H1 (cell line): Measurements from ENCODE around the gene DNAJC7. TPM values are rescaled to one million over a fixed set of nuclear protein-coding genes. Genes with fewer than 3 reads are reported as not detected.

Experiments
- CTCF ChIA-PET: fragments of 300-600 bp; sonication (Branson Sonifier 250); formaldehyde crosslinking; loops from one replicate; lab custom pipeline; 2021; ENCODE audit not compliant: partially characterized antibody; lab: Charles Lee
- POLR2A ChIA-PET: fragments of 300-600 bp; sonication (Branson Sonifier 250); formaldehyde crosslinking; loops from one replicate; lab custom pipeline; 2021; ENCODE audit warnings: inconsistent platforms; ENCODE audit not compliant: partially characterized antibody; lab: Charles Lee
- DNase-seq, 2 experiments: peaks; one replicate each; pipeline versions ENCODE4 v3.0.0 to v3.0.0-alpha.2; 2010 to 2022; ENCODE audit warnings: low spot score in 2 of 2, low read depth in 1 of 2, mixed read lengths in 1 of 2
- FAIRE-seq: peaks from 2 replicates; lab custom pipeline; 2011; peaks lifted over from hg19 to GRCh38; lab: Jason Lieb, UNC
- H2AFZ ChIP-seq: 2 replicates; pipeline ENCODE4 v1.8.1; 2012; ENCODE audit warnings: low read length, inconsistent platforms
- H2AK5ac ChIP-seq: 2 replicates; pipeline ENCODE4 v1.6.1; 2013; ENCODE audit warnings: low read depth, low read length
- H2BK120ac ChIP-seq: replicated peaks from 2 replicates; pipeline ENCODE3; 2013; ENCODE audit warnings: low read depth, low read length, inconsistent platforms
- H2BK12ac ChIP-seq: 2 replicates; pipeline ENCODE4 v1.6.1; 2013; ENCODE audit warnings: low read depth, low read length
- H2BK15ac ChIP-seq: 2 replicates; pipeline ENCODE4 v1.6.1; 2013; ENCODE audit warnings: low read length
- H2BK20ac ChIP-seq: 2 replicates; pipeline ENCODE4 v1.6.1; 2013; ENCODE audit warnings: low read length
- H2BK5ac ChIP-seq: 2 replicates; pipeline ENCODE4 v1.6.1; 2013; ENCODE audit warnings: low read depth, low read length
- H3K14ac ChIP-seq: 2 replicates; pipeline ENCODE4 v1.6.1; 2013; ENCODE audit warnings: inconsistent platforms; ENCODE audit not compliant: insufficient read length
- H3K18ac ChIP-seq: 2 replicates; pipeline ENCODE4 v1.6.1; 2013; ENCODE audit warnings: low read length; ENCODE audit errors: extremely low read depth
- H3K23ac ChIP-seq: 2 replicates; pipeline ENCODE4 v1.6.1; 2013; ENCODE audit warnings: inconsistent platforms; ENCODE audit not compliant: insufficient read length
- H3K23me2 ChIP-seq: 2 replicates; pipeline ENCODE4 v1.6.1; 2013; ENCODE audit warnings: low read depth, low read length
- H3K27ac ChIP-seq: 2 replicates; pipeline ENCODE4 v1.6.1; 2011; ENCODE audit warnings: low read depth, low read length, inconsistent platforms
- H3K27me3 ChIP-seq, 4 experiments: replicated peaks in 1 of 4; 1 replicate in 1 of 4; 2 replicates in 3 of 4; pipeline versions ENCODE4 v1.6.1 to v1.8.1; 2011 to 2013; ENCODE audit warnings: low read length in 3 of 4, mild to moderate bottlenecking in 3 of 4, inconsistent platforms in 2 of 4, mixed read lengths in 2 of 4, moderate library complexity in 1 of 4; ENCODE audit not compliant: control insufficient read depth in 3 of 4, insufficient read depth in 3 of 4; ENCODE audit errors: extremely low read depth in 1 of 4
- H3K36me3 ChIP-seq, 4 experiments: 2 replicates each; pipeline versions ENCODE4 v1.6.1 to v1.8.1; 2011 to 2013; ENCODE audit warnings: mild to moderate bottlenecking in 4 of 4, low read length in 3 of 4, moderate library complexity in 2 of 4, control low read depth in 1 of 4, inconsistent platforms in 1 of 4; ENCODE audit not compliant: insufficient read depth in 4 of 4, control insufficient read depth in 2 of 4
- H3K4ac ChIP-seq: replicated peaks from 2 replicates; pipeline ENCODE3; 2013; ENCODE audit warnings: low read length, low read depth, mixed read lengths, inconsistent platforms; ENCODE audit not compliant: insufficient read length
- H3K4me1 ChIP-seq, 4 experiments: replicated peaks in 1 of 4; 1 replicate in 1 of 4; 2 replicates in 3 of 4; pipeline versions ENCODE4 v1.6.1 to v1.8.1; 2011 to 2013; ENCODE audit warnings: low read length in 3 of 4, inconsistent platforms in 2 of 4, mixed read lengths in 1 of 4; ENCODE audit not compliant: insufficient read depth in 4 of 4, control insufficient read depth in 3 of 4
- H3K4me2 ChIP-seq, 2 experiments: 2 replicates each; pipeline versions ENCODE4 v1.6.1 to v1.8.1; 2011 to 2013; ENCODE audit warnings: low read depth in 2 of 2, low read length in 2 of 2, control low read depth in 1 of 2, inconsistent platforms in 1 of 2, mild to moderate bottlenecking in 1 of 2; ENCODE audit not compliant: insufficient read depth in 1 of 2
- H3K4me3 ChIP-seq, 4 experiments: fragments of 200-600, 300-600 bp in 1 of 4; sonication (generic), shearing (Covaris generic), sonication (Bioruptor Twin) in 1 of 4; 2 replicates each; pipeline versions ENCODE4 v1.5.1 to v1.8.1; 2011 to 2016; ENCODE audit warnings: low read length in 4 of 4, low read depth in 3 of 4, control low read depth in 2 of 4, inconsistent platforms in 2 of 4, mild to moderate bottlenecking in 2 of 4, mixed read lengths in 1 of 4, moderate library complexity in 1 of 4; ENCODE audit not compliant: insufficient read depth in 2 of 4; ENCODE audit errors: extremely low read depth in 1 of 4
- H3K56ac ChIP-seq: replicated peaks from 2 replicates; pipeline ENCODE3; 2013; ENCODE audit warnings: low read depth, mild to moderate bottlenecking, mixed read lengths, low read length, inconsistent platforms; ENCODE audit not compliant: insufficient read length
- H3K79me1 ChIP-seq: 2 replicates; pipeline ENCODE4 v1.6.1; 2013; ENCODE audit warnings: low read depth, low read length, control low read depth
- H3K79me2 ChIP-seq, 2 experiments: 2 replicates each; pipeline versions ENCODE4 v1.6.1 to v1.8.1; 2012 to 2013; ENCODE audit warnings: low read length in 2 of 2, mild to moderate bottlenecking in 2 of 2, inconsistent platforms in 1 of 2; ENCODE audit not compliant: insufficient read depth in 2 of 2, control insufficient read depth in 1 of 2
- H3K9ac ChIP-seq, 4 experiments: replicated peaks in 1 of 4; 1 replicate in 1 of 4; 2 replicates in 3 of 4; pipeline versions ENCODE4 v1.6.1 to v1.8.1; 2011 to 2013; ENCODE audit warnings: low read depth in 3 of 4, low read length in 3 of 4, control low read depth in 2 of 4, mild to moderate bottlenecking in 2 of 4, moderate library complexity in 2 of 4, inconsistent platforms in 1 of 4; ENCODE audit errors: extremely low read depth in 1 of 4
- H3K9me3 ChIP-seq, 2 experiments: 2 replicates each; pipeline versions ENCODE4 v1.6.1 to v1.8.1; 2012 to 2013; ENCODE audit warnings: mild to moderate bottlenecking in 2 of 2, moderate library complexity in 2 of 2, control low read depth in 1 of 2, inconsistent platforms in 1 of 2, low read depth in 1 of 2, low read length in 1 of 2, mixed read lengths in 1 of 2; ENCODE audit not compliant: insufficient read depth in 2 of 2
- H4K20me1 ChIP-seq, 2 experiments: replicated peaks in 1 of 2; 2 replicates each; pipeline versions ENCODE3 to v1.8.1; 2011 to 2013; ENCODE audit warnings: inconsistent platforms in 2 of 2, low read length in 2 of 2, mild to moderate bottlenecking in 1 of 2; ENCODE audit not compliant: insufficient read depth in 2 of 2, control insufficient read depth in 1 of 2
- H4K5ac ChIP-seq: 2 replicates; pipeline ENCODE4 v1.6.1; 2013; ENCODE audit warnings: low read length, low read depth, mixed read lengths, inconsistent platforms; ENCODE audit not compliant: insufficient read length
- H4K8ac ChIP-seq: 2 replicates; pipeline ENCODE4 v1.8.0; 2013; ENCODE audit warnings: mild to moderate bottlenecking, moderate library complexity, low read length, inconsistent platforms; ENCODE audit not compliant: insufficient read depth; ENCODE audit errors: extremely low read depth
- H4K91ac ChIP-seq: replicated peaks from 2 replicates; pipeline ENCODE3; 2013; ENCODE audit warnings: low read length, mixed read lengths, inconsistent platforms; ENCODE audit not compliant: insufficient read length
- CHD1 ChIP-seq: IDR thresholded peaks from 2 replicates; pipeline ENCODE4 v1.6.1; 2012; ENCODE audit warnings: low read depth, low read length, improper control_type of control experiment
- EGR1 ChIP-seq: IDR thresholded peaks from 2 replicates; pipeline ENCODE4 v1.6.1; 2011; ENCODE audit warnings: low read depth, low read length, borderline replicate concordance
- EZH2 ChIP-seq: fragments of 200-600 bp; sonication (generic); IDR thresholded peaks from 2 replicates; pipeline ENCODE4 v1.7.1; 2012; ENCODE audit warnings: low read depth, mild to moderate bottlenecking, moderate library complexity, low read length, inconsistent platforms; ENCODE audit not compliant: severe bottlenecking
- GABPA ChIP-seq: IDR thresholded peaks from 2 replicates; pipeline ENCODE4 v1.6.1; 2011; ENCODE audit warnings: mild to moderate bottlenecking, low read length, moderate library complexity, borderline replicate concordance; ENCODE audit not compliant: insufficient read depth
- GTF2F1 ChIP-seq: IDR thresholded peaks from 2 replicates; pipeline ENCODE4 v1.6.1; 2012; ENCODE audit warnings: low read depth, low read length, improper control_type of control experiment, borderline replicate concordance
- MAX ChIP-seq: IDR thresholded peaks from 2 replicates; pipeline ENCODE4 v1.6.1; 2012; ENCODE audit warnings: inconsistent platforms
- PHF8 ChIP-seq: fragments of 200-600 bp; sonication (generic); conservative IDR thresholded peaks from 2 replicates; pipeline ENCODE4 v1.7.1; 2012; ENCODE audit warnings: low read depth, mild to moderate bottlenecking, inconsistent platforms, low read length, moderate library complexity
- RAD21 ChIP-seq, 2 experiments: IDR thresholded peaks in 1 of 2; conservative IDR thresholded peaks in 1 of 2; 2 replicates each; pipeline ENCODE4 v1.6.1; 2011; ENCODE audit warnings: low read depth in 2 of 2, low read length in 2 of 2, improper control_type of control experiment in 1 of 2, inconsistent platforms in 1 of 2, mild to moderate bottlenecking in 1 of 2, moderate library complexity in 1 of 2
- RFX5 ChIP-seq: IDR thresholded peaks from 2 replicates; pipeline ENCODE4 v1.6.1; 2011; ENCODE audit warnings: low read depth, low read length, improper control_type of control experiment, borderline replicate concordance
- SIRT6 ChIP-seq: IDR thresholded peaks from one replicate; pipeline ENCODE4 v1.7.1; 2012; ENCODE audit warnings: low read length, inconsistent platforms
- TAF1 ChIP-seq: IDR thresholded peaks from 2 replicates; pipeline ENCODE4 v1.6.1; 2011; ENCODE audit warnings: mild to moderate bottlenecking, low read depth, low read length
- TEAD4 ChIP-seq: IDR thresholded peaks from 2 replicates; pipeline ENCODE4 v1.6.1; 2012; ENCODE audit warnings: low read depth, low read length, inconsistent platforms, mixed read lengths
- WGBS, 2 experiments: shearing (Covaris generic) in 1 of 2; methylation state at CpG; one replicate each; pipeline versions ENCODE4 v1.1.6 to v1.1.7; 2013 to 2015; ENCODE audit warnings: low lambda C conversion rate in 2 of 2, mixed read lengths in 2 of 2, inconsistent platforms in 1 of 2, low coverage in 1 of 2, missing lambda C conversion rate in 1 of 2; ENCODE audit not compliant: insufficient replicate concordance in 2 of 2, insufficient coverage in 1 of 2, insufficient read length in 1 of 2; ENCODE audit errors: extremely low coverage in 1 of 2, missing lambda C conversion rate in 1 of 2; 5-methylcytosine and 5-hydroxymethylcytosine counted together
- polyA plus RNA-seq, 7 experiments: library from polyadenylated mRNA; depleted of rRNA in 3 of 7; stranded (reverse) in 5 of 7; unstranded in 2 of 7; fragments of >200 nt in 5 of 7; fragments of 200-250 nt in 2 of 7; gene quantifications; 1 replicate in 5 of 7; 2 replicates in 1 of 7; 4 replicates in 1 of 7; pipeline versions ENCODE4 v1.2.1 to v1.2.3, GENCODE V29; 2011 to 2013; ENCODE audit warnings: missing spikeins in 2 of 7, mixed read lengths in 2 of 7
- total RNA-seq: library from RNA; stranded (reverse); fragmentation: NEBNext Ultra II Directional; extraction: Animal tissue kit (Norgen Biotek cat#: 25700); gene quantifications from 2 replicates; pipeline ENCODE4 v1.2.1, GENCODE V29; 2021

The DNAJC7 gene
- total and polyA plus RNA-seq, 2 of the 8 experiments (the other 6 are each of a cell fraction or from before 2014, with no cell fraction given): 31.0 to 148 TPM

GRCh38 chr17:42018988-42019387 lies 1.7 kb upstream of the DNAJC7 start:
- Histone ChIP-seq H2AFZ (no peak overlapping the region), H3K4me2 (peak overlapping the region in 1 of 2 experiments; percentile 90; a peak in 1 of 4 replicates), H3K14ac (no peak overlapping the region), H3K18ac (no peak overlapping the region), H4K5ac (no peak overlapping the region), H2BK5ac (no peak overlapping the region), H3K27me3 (no peaks in the 10 kb centered on the region), H2AK5ac (no peak overlapping the region), H3K79me2 (peaks cover 24 to 45% of the 10 kb centered on the region in 2 experiments), H2BK15ac (no peak overlapping the region), H2BK120ac (no peak overlapping the region), H3K4me3 (no peak overlapping the region), H3K27ac (no peak overlapping the region), H3K9me3 (no peaks in the 10 kb centered on the region), H4K91ac (no peak overlapping the region), H3K4ac (no peak overlapping the region), H4K8ac (no peak overlapping the region), H4K20me1 (no peaks in the 10 kb centered on the region), H3K23ac (no peak overlapping the region), H3K9ac (no peak overlapping the region), H3K36me3 (peaks cover 10 to 27% (median 14%) of the 10 kb centered on the region in 4 experiments; a peak in 6 of 8 replicates), H3K4me1 (peaks cover 0 to 5% (median 1%) of the 10 kb centered on the region in 4 experiments; a peak in 3 of 7 replicates), H2BK20ac (no peak overlapping the region), H3K56ac (no peak overlapping the region), H2BK12ac (no peak overlapping the region), H3K79me1 (no peaks in the 10 kb centered on the region), H3K23me2 (peaks cover 19% of the 10 kb centered on the region)
- FAIRE-seq (no peak), DNase-seq (no peak)
- CTCF ChIA-PET: interaction anchor here (0.9 to 38.8 kb wide), 15 partner anchors 9 to 180 kb away, joined by 3 to 1084 read pairs (median 5); partner anchors contain the start of genes DHX58, HSPB9, KAT2A and KCNH4
- POLR2A ChIA-PET: interaction anchor here (0.6 to 6.2 kb wide), 16 partner anchors 7 to 1385 kb away, joined by 3 to 67 read pairs (median 6); partner anchors contain the start of genes ACLY, CNP, HSPB9 and KAT2A
- WGBS, 2 experiments: 88% methylated on average over 4 of the region's 4 CpGs; no CpG with 5 or more reads in 1 of the 2 experiments
- TF ChIP-seq GABPA: no peak
- no peak for TF ChIP-seq EZH2
- no peak for TF ChIP-seq MAX
- TF ChIP-seq TEAD4: no peak
- no peak for TF ChIP-seq EGR1
- no peak for TF ChIP-seq RAD21 (IDR thresholded peaks at IDR 0.05 in 1 of 2, conservative IDR thresholded peaks at IDR 0.05 in 1 of 2; ENCODE audit: low read depth in 2 of 2, low read length in 2 of 2)
- no peak for TF ChIP-seq TAF1
- TF ChIP-seq RFX5: no peak
- TF ChIP-seq GTF2F1: no peak
- no peak for TF ChIP-seq SIRT6
- no peak for TF ChIP-seq CHD1
- TF ChIP-seq PHF8: no peak
